Measurements from ENCODE around the gene EPHB4.
A peak's percentile ranks its signal among the peaks of the same experiment; 100 is the strongest.
"Not testable (repeated sequence)": the region's sequence is repeated elsewhere in the genome, so short reads cannot be mapped to it uniquely, and the experiment has no call there.

EPHB4 gene

DNA sequence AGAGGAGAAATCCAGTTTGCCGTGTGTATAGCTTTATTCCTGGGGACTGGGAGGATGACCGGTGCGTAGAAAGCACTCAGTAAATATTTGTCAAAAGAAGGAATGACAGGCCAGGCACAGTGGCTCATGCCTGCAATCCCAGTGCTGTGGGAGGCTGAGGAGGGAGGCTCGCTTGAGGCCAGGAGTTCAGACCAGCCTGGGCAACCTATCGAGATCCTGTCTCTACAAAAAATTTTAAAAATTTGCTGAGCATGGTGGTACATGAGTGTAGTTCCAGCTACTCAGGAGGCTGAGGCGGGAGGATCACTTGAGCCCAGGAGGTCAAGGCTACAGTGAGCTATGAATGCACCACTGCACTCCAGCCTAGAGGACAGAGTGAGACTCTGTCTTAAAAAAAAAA lies 15.8 kb downstream of the EPHB4 start:
- no peak for TF ChIP-seq CTCF (IDR thresholded peaks at IDR 0.05; ENCODE audit: low read depth, low read length, missing control alignments)
- in situ Hi-C loops (cut with HindIII; ENCODE audit: low sequenced_read_pairs), result no loop called here
- no peak for DNase-seq (ENCODE audit: low read depth)
- H3K4me3 ChIP-seq (ENCODE audit: low read depth, low read length), result no peak overlapping the region

DNA sequence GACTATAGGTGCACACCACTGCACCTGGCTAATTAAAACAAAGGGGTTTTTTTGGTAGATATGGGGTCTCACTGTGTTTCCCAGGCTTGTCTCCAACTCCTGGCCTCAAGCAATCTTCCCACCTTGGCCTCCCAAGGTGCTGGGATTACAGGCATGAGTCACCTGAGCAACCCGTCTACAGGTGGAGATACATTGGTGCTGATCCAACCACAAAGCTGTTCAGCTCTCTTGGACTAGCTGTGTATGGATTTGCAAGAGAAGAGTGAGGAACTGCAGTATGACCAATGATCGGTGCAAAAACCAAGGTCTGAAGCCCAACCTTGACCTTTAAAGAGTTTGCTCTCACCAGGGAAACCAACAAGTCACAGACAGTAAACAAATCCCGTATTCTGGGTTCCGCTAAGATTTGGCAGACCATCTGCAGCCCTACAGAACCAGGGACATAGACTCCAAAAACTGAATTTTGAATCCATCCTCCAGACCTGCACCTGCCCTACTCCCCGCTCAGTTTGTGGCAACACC lies 18.9 kb downstream of the EPHB4 start:
- TF ChIP-seq CTCF (IDR thresholded peaks at IDR 0.05; ENCODE audit: low read depth, low read length, missing control alignments), result no peak
- no peak overlapping the region for H3K4me3 ChIP-seq (ENCODE audit: low read depth, low read length)
- in situ Hi-C loops (cut with HindIII; ENCODE audit: low sequenced_read_pairs), result no loop called here
- no peak for DNase-seq (ENCODE audit: low read depth)

DNA sequence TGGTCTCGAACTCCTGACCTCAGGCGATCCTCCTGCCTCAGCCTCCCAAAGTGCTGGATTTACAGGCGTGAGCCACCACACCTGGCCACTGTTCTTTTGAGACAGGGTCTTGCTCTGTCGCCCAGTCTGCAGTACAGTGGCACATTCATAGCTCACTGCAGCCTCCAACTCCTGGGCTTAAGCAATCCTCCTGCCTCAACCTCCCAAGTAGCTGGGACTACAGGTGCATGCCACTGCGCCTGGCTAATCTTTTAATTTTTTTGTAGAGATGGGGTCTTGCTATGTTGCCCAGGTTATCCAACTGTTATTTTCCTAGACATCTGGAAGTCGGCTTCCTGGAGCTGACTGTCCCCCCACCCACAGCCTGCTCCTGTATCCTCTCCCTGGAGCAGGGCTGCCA lies 20.4 kb downstream of the EPHB4 start:
- H3K4me3 ChIP-seq (ENCODE audit: low read depth, low read length); DNase-seq (ENCODE audit: low read depth); in situ Hi-C loops (cut with HindIII; ENCODE audit: low sequenced_read_pairs): not testable (repeated sequence)

- TF ChIP-seq CTCF (IDR thresholded peaks at IDR 0.05; ENCODE audit: low read depth, low read length, missing control alignments), result no peak
- H3K4me3 ChIP-seq (ENCODE audit: low read depth, low read length), result no peak overlapping the region
- no peak for DNase-seq (ENCODE audit: low read depth)
- in situ Hi-C loops (cut with HindIII; ENCODE audit: low sequenced_read_pairs), result no loop called here
Observed at GRCh38 chr7:100806276-100806675, 21.0 kb downstream of the EPHB4 start.

DNA sequence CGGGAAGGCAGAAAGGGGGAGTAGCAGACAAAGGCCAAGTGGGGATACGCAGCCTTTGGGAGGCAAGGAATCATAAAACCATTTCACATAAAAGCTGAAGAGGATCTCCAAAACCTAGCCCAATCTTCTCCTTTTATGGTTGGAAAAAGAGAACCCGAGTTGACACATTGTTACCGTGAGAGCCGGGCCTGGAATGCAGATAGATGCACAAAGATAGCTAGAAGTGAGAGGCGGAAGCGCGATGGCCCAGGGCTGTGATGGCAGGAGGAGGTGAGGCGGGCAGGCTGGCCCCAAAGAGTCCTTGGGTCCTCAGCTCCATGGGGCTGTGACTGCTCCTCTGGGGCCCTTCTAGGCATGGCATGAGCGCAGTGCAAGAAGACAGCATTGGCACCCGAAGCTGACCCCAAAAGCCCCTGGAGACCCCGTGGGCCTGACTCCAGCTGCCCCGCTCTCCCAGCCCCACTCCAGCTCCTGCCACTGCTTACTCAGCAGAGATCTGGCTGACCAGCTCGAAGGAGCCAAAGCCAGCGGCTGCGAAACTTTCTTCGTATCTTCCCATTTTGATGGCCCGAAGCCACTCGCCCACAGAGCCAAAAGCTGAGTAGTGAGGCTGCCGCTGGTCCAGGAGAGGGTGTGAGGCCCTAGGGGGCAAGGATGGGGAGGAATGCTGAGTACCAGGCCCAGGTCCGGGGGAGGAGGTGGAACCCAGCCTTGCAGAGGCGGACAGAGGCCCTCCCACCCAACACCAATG lies 22.5 kb downstream of the EPHB4 start:
- in situ Hi-C loops (cut with HindIII; ENCODE audit: low sequenced_read_pairs), result no loop called here

DNA sequence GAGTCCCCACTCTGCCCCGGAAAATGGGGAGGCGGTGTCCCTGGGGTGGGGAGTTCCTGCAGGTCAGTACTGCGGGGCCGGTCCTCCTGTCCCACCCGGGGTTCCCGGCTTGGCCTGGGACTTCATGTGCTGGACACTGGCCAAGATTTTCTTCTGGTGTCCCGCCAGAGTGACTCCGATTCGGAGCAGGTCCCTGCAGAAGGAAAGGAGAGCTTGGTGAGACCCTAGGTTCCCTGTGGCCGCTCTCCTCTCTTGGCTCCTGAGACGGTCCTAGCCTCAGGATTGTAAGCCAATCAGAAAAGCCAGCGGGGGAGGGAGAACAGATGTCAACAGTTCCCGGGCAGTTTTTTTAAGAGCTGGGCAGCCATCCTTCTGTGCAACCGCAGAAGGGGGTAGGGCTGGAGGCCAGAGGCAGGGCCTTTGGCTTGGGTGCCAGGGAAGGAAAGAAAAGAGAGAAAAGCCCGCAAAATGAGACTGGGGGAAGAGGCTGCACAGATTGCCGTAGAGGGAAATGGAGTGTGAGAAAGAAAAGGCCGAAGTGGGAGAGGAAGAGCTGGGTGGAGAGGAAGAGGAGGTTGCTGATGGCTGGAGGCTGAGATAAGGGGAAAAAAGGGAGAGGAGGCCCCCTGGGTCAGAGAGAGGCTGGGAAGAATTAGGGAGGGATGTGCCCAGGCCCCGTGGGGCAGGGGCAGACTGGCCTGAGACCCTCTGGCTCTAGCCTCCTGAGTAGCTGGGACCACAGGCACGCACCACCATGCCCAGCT lies 23.7 kb downstream of the EPHB4 start:
- no peak for TF ChIP-seq CTCF (IDR thresholded peaks at IDR 0.05; ENCODE audit: low read depth, low read length, missing control alignments)
- peak; percentile 84 for DNase-seq (ENCODE audit: low read depth)
- no peak overlapping the region for H3K4me3 ChIP-seq (ENCODE audit: low read depth, low read length)
- in situ Hi-C loops (cut with HindIII; ENCODE audit: low sequenced_read_pairs), result no loop called here

More for the DNA sequence above, 22.5 kb downstream of the EPHB4 start:
- TF ChIP-seq CTCF (IDR thresholded peaks at IDR 0.05; ENCODE audit: low read depth, low read length, missing control alignments), result no peak
- no peak overlapping the region for H3K4me3 ChIP-seq (ENCODE audit: low read depth, low read length)
- DNase-seq (ENCODE audit: low read depth), result no peak

GRCh38 chr7:100802951-100803350 lies 24.4 kb downstream of the EPHB4 start:
- DNase-seq (ENCODE audit: low read depth), result no peak
- in situ Hi-C loops (cut with HindIII; ENCODE audit: low sequenced_read_pairs), result no loop called here
- no peak overlapping the region for H3K4me3 ChIP-seq (ENCODE audit: low read depth, low read length)
- no peak for TF ChIP-seq CTCF (IDR thresholded peaks at IDR 0.05; ENCODE audit: low read depth, low read length, missing control alignments)

Data from astrocyte of the cerebellum (primary cell).